GM12878 (cell line): Measurements from ENCODE around the gene HDAC8. TPM values are rescaled to one million over a fixed set of nuclear protein-coding genes. Genes with fewer than 3 reads are reported as not detected.
A peak's percentile ranks its signal among the peaks of the same experiment; 100 is the strongest.

Source experiments
- ATAC-seq: fragments of 200-7000 bp; cut with Tn5 transposase; 3 replicates; pipeline ENCODE4 v1.9.1; 2020; ENCODE audit warnings: mild to moderate bottlenecking, moderate library complexity
- BruUV-seq: library from RNA; stranded (reverse); fragments of 400-500 nt; replicated peaks from 2 replicates; lab custom pipeline; 2021; lab: Mats Ljungman, UMichigan
- CTCF ChIA-PET: fragments of 300-600 bp; sonication (Branson Sonifier 250); formaldehyde crosslinking; extraction: SDS; loops from one replicate; lab custom pipeline; 2021; ENCODE audit warnings: inconsistent platforms; lab: Yijun Ruan, JAX
- POLR2A ChIA-PET: fragments of 350-600 bp; formaldehyde crosslinking; extraction: SDS; loops from one replicate; lab custom pipeline; 2021; ENCODE audit warnings: inconsistent platforms; lab: Charles Lee
- RAD21 ChIA-PET: fragments of 300-600 bp; sonication (Branson Sonifier 250); formaldehyde crosslinking; loops from one replicate; lab custom pipeline; 2023; ENCODE audit warnings: antibody characterized with exemption; ENCODE audit not compliant: unreplicated experiment; lab: Charles Lee
- SMC1A ChIA-PET: fragments of 300-600 bp; sonication (Branson Sonifier 250); formaldehyde crosslinking; loops from one replicate; lab custom pipeline; 2023; ENCODE audit not compliant: unreplicated experiment, uncharacterized antibody; lab: Charles Lee
- DNase-seq: peaks from one replicate; pipeline ENCODE4 v3.0.0-alpha.2; 2011; ENCODE audit warnings: low read depth, low spot score
- FAIRE-seq: peaks from 3 replicates; lab custom pipeline; 2011; peaks lifted over from hg19 to GRCh38; lab: Jason Lieb, UNC
- H2AFZ ChIP-seq: 2 replicates; pipeline ENCODE4 v1.6.0; 2011; ENCODE audit warnings: low read depth, low read length, control low read depth; ENCODE audit not compliant: control insufficient read depth
- H3K27ac ChIP-seq: 2 replicates; pipeline ENCODE4 v1.5.1; 2011; ENCODE audit warnings: control low read depth; ENCODE audit not compliant: control insufficient read depth, insufficient read depth
- H3K27me3 ChIP-seq, 2 experiments: replicated peaks in 1 of 2; 2 replicates each; pipeline versions ENCODE4 v1.6.0 to v1.6.1; 2011; ENCODE audit warnings: low read length in 1 of 2; ENCODE audit not compliant: control insufficient read depth in 2 of 2, insufficient read depth in 2 of 2
- H3K36me3 ChIP-seq, 2 experiments: 2 replicates each; pipeline ENCODE4 v1.5.1; 2011; ENCODE audit warnings: low read length in 1 of 2; ENCODE audit not compliant: control insufficient read depth in 2 of 2, insufficient read depth in 2 of 2
- H3K4me1 ChIP-seq: 2 replicates; pipeline ENCODE4 v1.6.1; 2011; ENCODE audit warnings: mild to moderate bottlenecking, low read length, moderate library complexity, mixed read lengths; ENCODE audit not compliant: control insufficient read depth, insufficient read depth
- H3K4me2 ChIP-seq: 2 replicates; pipeline ENCODE4 v1.6.0; 2011; ENCODE audit warnings: control low read depth; ENCODE audit not compliant: control insufficient read depth, insufficient read depth
- H3K4me3 ChIP-seq: fragments of 200-600 bp; sonication (generic); 2 replicates; pipeline ENCODE4 v1.5.1; 2016
- H3K79me2 ChIP-seq: 2 replicates; pipeline ENCODE4 v1.6.0; 2011; ENCODE audit warnings: low read length; ENCODE audit not compliant: control insufficient read depth, insufficient read depth
- H3K9ac ChIP-seq: 2 replicates; pipeline ENCODE4 v1.8.0; 2011; ENCODE audit warnings: low read length, control low read depth, mixed read lengths; ENCODE audit not compliant: control insufficient read depth, insufficient read depth
- H3K9me3 ChIP-seq: replicated peaks from 3 replicates; pipeline ENCODE4 v1.5.1; 2011; ENCODE audit warnings: mild to moderate bottlenecking, low read length; ENCODE audit not compliant: control insufficient read depth, insufficient read depth
- H4K20me1 ChIP-seq: 2 replicates; pipeline ENCODE4 v1.6.0; 2011; ENCODE audit not compliant: control insufficient read depth, insufficient read depth
- BMI1 ChIP-seq: fragments of 450-650 bp; IDR thresholded peaks from 2 replicates; pipeline ENCODE4 v1.6.1; 2016; ENCODE audit warnings: mild to moderate bottlenecking, moderate library complexity, borderline replicate concordance
- JUND ChIP-seq: IDR thresholded peaks from 2 replicates; pipeline ENCODE4 v1.6.1; 2012; ENCODE audit warnings: low read depth, mild to moderate bottlenecking, low read length, improper control_type of control experiment, moderate library complexity
- NFYB ChIP-seq: IDR thresholded peaks from 2 replicates; pipeline ENCODE4 v1.6.1; 2011; ENCODE audit warnings: low read depth, mild to moderate bottlenecking, low read length, improper control_type of control experiment, moderate library complexity; ENCODE audit not compliant: insufficient read depth
- REST ChIP-seq: IDR thresholded peaks from 2 replicates; pipeline ENCODE4 v1.6.1; 2012; ENCODE audit warnings: mild to moderate bottlenecking, low read depth, low read length
- SREBF1 ChIP-seq: IDR thresholded peaks from 2 replicates; pipeline ENCODE4 v1.6.1; 2012; ENCODE audit warnings: mild to moderate bottlenecking, low read length
- SREBF2 ChIP-seq: IDR thresholded peaks from 2 replicates; pipeline ENCODE4 v1.6.1; 2012; ENCODE audit warnings: mild to moderate bottlenecking, low read length
- USF2 ChIP-seq: IDR thresholded peaks from 2 replicates; pipeline ENCODE4 v1.6.1; 2011; ENCODE audit warnings: low read depth, low read length, improper control_type of control experiment, borderline replicate concordance
- ZBED1 ChIP-seq: IDR thresholded peaks from 2 replicates; pipeline ENCODE4 v1.6.1; 2016; ENCODE audit warnings: borderline replicate concordance
- WGBS: methylation state at CpG from one replicate; pipeline ENCODE4 v1.1.6; 2016; ENCODE audit warnings: low lambda C conversion rate; ENCODE audit not compliant: insufficient replicate concordance, insufficient coverage; ENCODE audit errors: missing lambda C conversion rate; 5-methylcytosine and 5-hydroxymethylcytosine counted together
- in situ Hi-C: fragments of 300-500 bp; cut with MboI; formaldehyde crosslinking; loops from 9 replicates; pipeline ENCODE4 v1.14.3; 2018; ENCODE audit warnings: mixed read lengths
- intact Hi-C: fragments of 100-400 bp; cut with micrococcal nuclease; formaldehyde crosslinking; loops from one replicate; pipeline ENCODE4 v1.14.2; 2022; ENCODE audit not compliant: unreplicated experiment
- polyA plus RNA-seq, 11 experiments: library from polyadenylated mRNA; depleted of rRNA in 4 of 11; unstranded in 6 of 11; stranded (reverse) in 5 of 11; fragments of >200 nt; fragmentation: Nextera tagmentation in 4 of 11; fragmentation: Illumina TruSeq in 1 of 11; extraction: Ambion mirVana in 4 of 11; extraction: Trizol in 1 of 11; gene quantifications; 1 replicate in 1 of 11; 2 replicates in 10 of 11; pipeline versions ENCODE4 v1.2.1 to v1.2.3, GENCODE V29; 2011 to 2016; ENCODE audit warnings: inconsistent platforms in 2 of 11, missing spikeins in 2 of 11, low read depth in 1 of 11
- small RNA-seq: library from RNA; depleted of rRNA; stranded (forward); fragments of <200 nt; gene quantifications from one replicate; pipeline ENCODE3, GENCODE V24; 2014
- total RNA-seq, 4 experiments: library from RNA; depleted of rRNA in 3 of 4; stranded (reverse); fragments of >200 nt in 3 of 4; fragmentation: Illumina TruSeq in 1 of 4; extraction: Trizol in 1 of 4; gene quantifications; 2 replicates each; pipeline versions ENCODE4 v1.2.1 to v1.2.3, GENCODE V29; 2013 to 2021

Gene HDAC8
- total and polyA plus RNA-seq, 10 of the 15 experiments (the other 5 are each of a cell fraction or from before 2014, with no cell fraction given), result 18.1 to 34.7 (median 29.1) TPM

- ATAC-seq (no peak), FAIRE-seq (no peak)
- Histone ChIP-seq H3K27me3 (peaks cover 0 to 2% of the 10 kb centered on the region in 2 experiments; a peak in 2 of 4 replicates), H3K36me3 (peaks cover 0 to 6% of the 10 kb centered on the region in 2 experiments; a peak in 2 of 4 replicates), H3K9me3 (no peaks in the 10 kb centered on the region), H4K20me1 (no peaks in the 10 kb centered on the region), H3K79me2 (peaks cover 17% of the 10 kb centered on the region), H3K4me1 (no peaks in the 10 kb centered on the region), H2AFZ (no peak overlapping the region)
- no TSS peak for BruUV-seq
- RAD21 ChIA-PET, result no interaction called here
- SMC1A ChIA-PET, result interaction anchor here (1.0 kb wide), 1 partner anchor 76 kb away, joined by 3 read pairs; no protein-coding TSS in a partner anchor
- POLR2A ChIA-PET, result no interaction called here
- CTCF ChIA-PET, result interaction anchor here (0.7 to 1.9 kb wide), 4 partner anchors 12 to 193 kb away, joined by 3 to 6 read pairs (median 3); no protein-coding TSS in a partner anchor
- TF ChIP-seq SREBF2 (no peak), JUND (no peak), ZBED1 (no peak), USF2 (no peak), SREBF1 (no peak), REST (no peak), BMI1 (no peak), NFYB (no peak)
- TF ChIP-seq, all 136 proteins: peak for 0
- H3K4me3 ChIP-seq, result no peak overlapping the region
- no peak overlapping the region for H3K9ac ChIP-seq
- intact Hi-C loops, result no loop called here
- in situ Hi-C loops, result no loop called here
- no peak for DNase-seq
- WGBS, result 64% methylated on average over 5 of the region's 5 CpGs
- no peak overlapping the region for H3K27ac ChIP-seq
- no peak overlapping the region for H3K4me2 ChIP-seq
These were observed 292.3 kb downstream of the HDAC8 start for GRCh38 chrX:72280321-72280845.

Small RNA genes lying within 50 kb of the gene (small RNA-seq; reads per million reads assigned to genes)
- gene RF00019 (not detected), gene RNU2-68P (0.59 reads per million, percentile 14 among the genes with 10 or more reads in this experiment)

Other genes with a start within 250 kb of the HDAC8 start
- under 0.01 and 0.05 TPM in 2 replicates for gene PHKA1, start 141.5 kb upstream of the HDAC8 start, total RNA-seq (2014; rRNA removed)
- 0.05 and 0.09 TPM in 2 replicates for gene PHKA1, start 141.5 kb upstream of the HDAC8 start, total RNA-seq (2014; rRNA removed; fragmentation: Illumina TruSeq; extraction: Trizol)
- 0.08 and 0.15 TPM in 2 replicates for gene PHKA1, start 141.5 kb upstream of the HDAC8 start, total RNA-seq (2021)
- gene PHKA1, start 141.5 kb upstream of the HDAC8 start, polyA plus RNA-seq (2011; rRNA removed), result 0.03 TPM in 1 of 2 replicates, not detected in the other
- gene PHKA1, start 141.5 kb upstream of the HDAC8 start, polyA plus RNA-seq (2014; fragmentation: Illumina TruSeq; extraction: Trizol), result 0.06 and 0.08 TPM in 2 replicates
- not detected for gene PHKA1, start 141.5 kb upstream of the HDAC8 start, polyA plus RNA-seq (2014; fragmentation: Nextera tagmentation; extraction: Ambion mirVana)
- gene PHKA1, start 141.5 kb upstream of the HDAC8 start, polyA plus RNA-seq (2014; rRNA removed), result 0.04 and 0.10 TPM in 2 replicates
- under 1 TPM in 1 of 2 experiments, not detected in 1; 0.03 TPM for gene PHKA1, start 141.5 kb upstream of the HDAC8 start, polyA plus RNA-seq (2016; fragmentation: Nextera tagmentation; extraction: Ambion mirVana)
- not detected in 2 replicates for gene DMRTC1B, start 204.0 kb upstream of the HDAC8 start, total RNA-seq (2014; rRNA removed)
- gene DMRTC1B, start 204.0 kb upstream of the HDAC8 start, total RNA-seq (2014; rRNA removed; fragmentation: Illumina TruSeq; extraction: Trizol), result not detected in 2 replicates
- not detected in 2 replicates for gene DMRTC1B, start 204.0 kb upstream of the HDAC8 start, total RNA-seq (2021)
- gene DMRTC1B, start 204.0 kb upstream of the HDAC8 start, polyA plus RNA-seq (2011; rRNA removed), result not detected in 2 replicates
- not detected in 2 replicates for gene DMRTC1B, start 204.0 kb upstream of the HDAC8 start, polyA plus RNA-seq (2014; fragmentation: Illumina TruSeq; extraction: Trizol)
- gene DMRTC1B, start 204.0 kb upstream of the HDAC8 start, polyA plus RNA-seq (2014; fragmentation: Nextera tagmentation; extraction: Ambion mirVana), result not detected
- 0.06 TPM in 1 of 2 replicates, not detected in the other for gene DMRTC1B, start 204.0 kb upstream of the HDAC8 start, polyA plus RNA-seq (2014; rRNA removed)
- not detected for gene DMRTC1B, start 204.0 kb upstream of the HDAC8 start, polyA plus RNA-seq (2016; fragmentation: Nextera tagmentation; extraction: Ambion mirVana)
- not detected in 2 replicates for gene FAM236B, start 209.8 kb upstream of the HDAC8 start, total RNA-seq (2014; rRNA removed)
- gene FAM236B, start 209.8 kb upstream of the HDAC8 start, total RNA-seq (2014; rRNA removed; fragmentation: Illumina TruSeq; extraction: Trizol), result not detected in 2 replicates
- gene FAM236B, start 209.8 kb upstream of the HDAC8 start, total RNA-seq (2021), result not detected in 2 replicates
- gene FAM236B, start 209.8 kb upstream of the HDAC8 start, polyA plus RNA-seq (2011; rRNA removed), result not detected in 2 replicates
- gene FAM236B, start 209.8 kb upstream of the HDAC8 start, polyA plus RNA-seq (2014; fragmentation: Illumina TruSeq; extraction: Trizol), result not detected in 2 replicates
- not detected for gene FAM236B, start 209.8 kb upstream of the HDAC8 start, polyA plus RNA-seq (2014; fragmentation: Nextera tagmentation; extraction: Ambion mirVana)
- not detected in 2 replicates for gene FAM236B, start 209.8 kb upstream of the HDAC8 start, polyA plus RNA-seq (2014; rRNA removed)
- not detected for gene FAM236B, start 209.8 kb upstream of the HDAC8 start, polyA plus RNA-seq (2016; fragmentation: Nextera tagmentation; extraction: Ambion mirVana)
- not detected in 2 replicates for gene FAM236D, start 235.4 kb upstream of the HDAC8 start, total RNA-seq (2014; rRNA removed)
- gene FAM236D, start 235.4 kb upstream of the HDAC8 start, total RNA-seq (2014; rRNA removed; fragmentation: Illumina TruSeq; extraction: Trizol), result not detected in 2 replicates
- gene FAM236D, start 235.4 kb upstream of the HDAC8 start, total RNA-seq (2021), result not detected in 2 replicates
- gene FAM236D, start 235.4 kb upstream of the HDAC8 start, polyA plus RNA-seq (2011; rRNA removed), result not detected in 2 replicates
- gene FAM236D, start 235.4 kb upstream of the HDAC8 start, polyA plus RNA-seq (2014; fragmentation: Illumina TruSeq; extraction: Trizol), result not detected in 2 replicates
- not detected for gene FAM236D, start 235.4 kb upstream of the HDAC8 start, polyA plus RNA-seq (2014; fragmentation: Nextera tagmentation; extraction: Ambion mirVana)
- gene FAM236D, start 235.4 kb upstream of the HDAC8 start, polyA plus RNA-seq (2014; rRNA removed), result not detected in 2 replicates
- gene FAM236D, start 235.4 kb upstream of the HDAC8 start, polyA plus RNA-seq (2016; fragmentation: Nextera tagmentation; extraction: Ambion mirVana), result not detected